ENCODE data around the gene OR8I2.
"Not testable (repeated sequence)": the region's sequence is repeated elsewhere in the genome, so short reads cannot be mapped to it uniquely, and the experiment has no call there.

Gene OR8I2

DNA sequence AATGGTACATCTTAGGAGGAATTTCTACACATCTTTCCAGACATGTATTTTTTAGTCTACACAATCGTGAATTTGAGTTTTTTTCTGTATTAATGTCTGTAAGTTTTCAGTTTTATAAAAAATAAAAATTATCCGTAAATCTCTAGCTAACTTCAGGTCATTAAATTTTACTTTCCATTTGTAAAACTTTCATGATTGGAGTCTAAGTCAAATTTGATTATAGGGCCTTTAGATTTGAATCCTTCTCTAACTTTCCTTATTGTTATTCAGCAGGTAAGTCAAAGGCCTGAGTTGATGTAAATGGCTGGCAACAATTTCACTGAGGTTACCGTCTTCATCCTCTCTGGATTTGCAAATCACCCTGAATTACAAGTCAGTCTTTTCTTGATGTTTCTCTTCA is at the start of gene OR8I2:
Gene OR8I2, plus strand, starts transcription at position 301 of the 400 bp plus-strand sequence. Its CDS starts 0 bp downstream, at position 301.
- no peak for DNase-seq (ENCODE audit: low spot score)

GRCh38 chr11:56045538-56045937 is 47.6 kb upstream of the OR8I2 start:
- DNase-seq (ENCODE audit: low spot score): no peak

DNA sequence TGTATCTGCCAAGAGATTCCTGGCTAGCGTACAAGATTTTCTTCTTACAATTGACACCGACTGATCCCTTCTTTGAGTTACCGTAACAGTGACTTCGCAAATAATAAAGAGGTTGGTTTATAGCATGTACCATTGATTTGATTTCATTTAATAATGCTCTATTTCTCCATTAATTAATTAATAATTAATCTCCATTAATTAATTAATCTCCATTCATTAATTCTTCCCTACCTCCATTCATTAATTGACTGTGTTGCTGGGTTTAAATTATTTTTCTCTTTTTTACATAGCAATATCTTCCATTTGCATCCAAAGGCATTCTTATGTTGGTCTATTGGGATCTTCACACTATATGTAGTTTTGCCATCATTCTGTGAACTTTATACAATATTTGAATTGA is 44.6 kb upstream of the OR8I2 start:
- DNase-seq (ENCODE audit: low spot score): no peak

- DNase-seq (ENCODE audit: low spot score): no peak
Measured at GRCh38 chr11:56049487-56049886, 43.6 kb upstream of the OR8I2 start.

DNA sequence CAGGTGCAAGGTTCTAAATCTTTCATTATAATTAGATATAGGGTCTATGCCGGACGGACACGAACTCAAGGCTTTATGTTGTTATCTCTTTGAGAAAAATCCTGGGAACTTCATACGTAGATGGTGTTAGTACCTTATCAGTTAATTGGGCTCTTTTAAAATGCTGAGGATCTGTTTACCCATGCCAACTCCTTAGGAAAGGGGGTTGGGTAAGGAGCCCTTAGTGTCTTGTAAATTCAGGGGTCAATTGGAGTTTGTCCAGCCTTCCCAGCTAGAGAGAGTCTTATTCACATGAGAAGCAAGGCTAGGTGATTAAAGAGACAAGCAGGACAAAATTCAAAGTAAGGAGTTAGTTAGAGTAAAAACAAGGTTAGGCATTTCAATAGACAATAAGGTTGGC is 36.7 kb upstream of the OR8I2 start:
- DNase-seq (ENCODE audit: low spot score): not testable (repeated sequence)

- DNase-seq (ENCODE audit: low spot score): not testable (repeated sequence)
Measured at GRCh38 chr11:56057661-56058237, 35.4 kb upstream of the OR8I2 start.

GRCh38 chr11:56058260-56058780 is 34.8 kb upstream of the OR8I2 start:
- not testable (repeated sequence) for DNase-seq (ENCODE audit: low spot score)

DNA sequence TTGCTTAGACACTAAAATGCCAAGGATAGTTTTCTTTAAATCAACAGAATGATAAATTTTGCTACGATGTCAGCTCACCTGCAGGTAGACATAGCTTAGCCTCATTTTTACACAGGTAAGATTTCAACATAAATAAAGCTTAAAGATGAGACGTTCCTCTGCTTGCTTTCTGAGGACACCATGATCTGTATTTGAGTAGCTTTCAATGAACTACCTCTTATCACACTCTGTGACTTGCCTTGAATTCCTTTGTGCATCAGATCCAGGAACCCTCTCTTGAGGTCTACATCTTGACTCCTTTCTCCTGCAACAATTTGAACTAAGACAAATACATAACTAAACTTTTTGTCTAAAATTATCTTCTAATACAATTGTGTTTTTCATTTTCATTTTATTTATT is 26.1 kb upstream of the OR8I2 start:
- no peak for DNase-seq (ENCODE audit: low spot score)

DNA sequence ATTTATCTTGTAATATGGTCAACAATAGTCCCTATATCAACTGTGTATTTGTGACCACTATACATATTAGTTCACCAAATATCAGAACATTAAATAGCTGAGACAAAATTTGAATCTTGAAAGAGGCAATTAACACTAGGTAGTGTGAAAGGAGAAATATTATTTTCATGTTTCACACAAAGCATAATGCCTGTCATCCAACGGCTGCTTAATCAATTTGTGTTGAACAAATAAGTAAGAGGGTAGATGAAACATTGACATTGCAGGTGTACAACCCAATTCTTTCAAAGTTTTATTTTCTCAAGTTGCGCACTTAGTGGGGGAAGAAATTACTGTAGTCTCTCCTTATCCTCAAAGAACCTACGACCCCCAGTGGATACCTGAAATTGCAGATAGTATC is 3.4 kb upstream of the OR8I2 start:
- DNase-seq (ENCODE audit: low spot score): no peak

- no peak for DNase-seq (ENCODE audit: low spot score)
Measured at GRCh38 chr11:56103210-56103737, 10.2 kb downstream of the OR8I2 start, which contains the start of gene OR8H2. Gene OR8H2 (plus strand): TSS chr11:56103687. CDS start chr11:56105043, 1,356 bp downstream.

DNA sequence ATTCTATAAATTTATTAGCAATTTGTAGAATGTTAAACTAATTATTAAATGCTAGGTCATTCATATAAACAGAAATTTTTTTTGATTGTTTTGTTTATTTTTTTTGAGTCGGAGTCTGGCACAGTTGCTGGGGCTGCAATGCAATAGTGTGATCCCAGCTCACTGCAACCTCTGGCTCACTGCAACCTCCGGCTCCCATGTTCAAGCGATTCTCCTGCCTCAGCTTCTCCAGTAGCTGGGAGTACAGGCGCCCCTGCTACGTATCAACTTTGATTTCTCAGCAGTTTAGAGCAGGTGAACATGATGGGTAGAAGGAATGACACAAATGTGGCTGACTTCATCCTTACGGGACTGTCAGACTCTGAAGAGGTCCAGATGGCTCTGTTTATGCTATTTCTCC is 29.0 kb downstream of the OR8I2 start, which contains the start of gene OR8H3:
Gene OR8H3, plus strand, starts transcription at position 301 of the 400 bp plus-strand sequence. Its CDS starts 0 bp downstream, at position 301.
- DNase-seq (ENCODE audit: low spot score): no peak

DNA sequence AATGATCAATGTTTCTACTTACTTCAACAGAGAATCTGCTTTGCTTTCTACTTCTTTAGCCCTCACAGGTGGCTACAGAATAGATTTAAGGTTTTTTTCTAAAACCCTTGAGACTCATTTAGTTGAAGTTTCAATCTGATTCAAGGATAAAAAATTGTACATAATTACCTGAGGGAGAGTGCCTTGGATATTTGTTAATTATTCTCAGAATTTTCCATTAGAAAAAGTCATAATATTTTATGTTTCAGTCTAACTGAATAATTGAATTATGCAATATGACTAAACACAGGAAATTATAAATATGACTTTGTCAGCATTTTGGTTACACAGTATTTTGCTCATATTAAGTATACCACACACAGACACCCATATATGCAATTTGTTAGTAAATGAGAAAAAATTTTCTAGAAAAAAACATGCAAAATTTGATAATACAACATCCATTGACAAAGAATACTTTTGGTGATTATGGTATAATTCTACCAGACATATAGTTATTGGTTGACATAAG is 47.1 kb downstream of the OR8I2 start, which contains the start of gene OR8J3:
Gene OR8J3, minus strand, starts transcription at position 51 of the 511 bp plus-strand sequence. CDS start 2,483 bp downstream, outside the sequence.
- no peak for DNase-seq (ENCODE audit: low spot score)

DNA sequence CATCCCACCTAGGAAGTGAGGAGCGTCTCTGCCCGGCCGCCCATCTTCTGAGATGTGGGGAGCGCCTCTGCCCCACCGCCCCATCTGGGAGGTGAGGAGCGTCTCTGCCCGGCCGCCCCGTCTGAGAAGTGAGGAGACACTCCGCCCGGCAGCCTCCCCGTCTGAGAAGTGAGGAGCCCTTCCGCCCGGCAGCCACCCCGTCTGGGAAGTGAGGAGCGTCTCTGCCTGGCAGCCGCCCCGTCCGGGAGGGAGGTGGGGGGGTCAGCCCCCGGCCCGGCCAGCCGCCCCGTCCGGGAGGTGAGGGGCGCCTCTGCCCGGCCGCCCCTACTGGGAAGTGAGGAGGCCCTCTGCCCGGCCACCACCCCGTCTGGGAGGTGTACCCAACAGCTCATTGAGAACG is 50.6 kb downstream of the OR8I2 start:
- not testable (repeated sequence) for DNase-seq (ENCODE audit: low spot score)
